Neural cell (in vitro differentiated cells): ENCODE results near the gene OTUD3.

ENCODE experiments used
- CTCF ChIP-seq: fragments of 450-650 bp; IDR thresholded peaks from 2 replicates; pipeline ENCODE4 v1.5.1; 2014; ENCODE audit warnings: antibody characterized with exemption, mild to moderate bottlenecking, moderate library complexity; ENCODE audit not compliant: poor library complexity, severe bottlenecking
- EZH2 ChIP-seq: fragments of 200-600, 300-800 bp; shearing (Covaris generic), sonication (generic); IDR thresholded peaks from 2 replicates; pipeline ENCODE4 v1.6.1; 2014; ENCODE audit warnings: antibody characterized with exemption, low read length, borderline replicate concordance, mild to moderate bottlenecking; ENCODE audit not compliant: insufficient read depth, poor library complexity, severe bottlenecking
- MXI1 ChIP-seq: fragments of 450-650 bp; conservative IDR thresholded peaks from 2 replicates; pipeline ENCODE4 v1.6.1; 2014; ENCODE audit warnings: antibody characterized with exemption, mild to moderate bottlenecking; ENCODE audit not compliant: poor library complexity, severe bottlenecking
- RAD21 ChIP-seq: fragments of 450-650 bp; conservative IDR thresholded peaks from 2 replicates; pipeline ENCODE4 v1.6.1; 2014; ENCODE audit warnings: antibody characterized with exemption, mild to moderate bottlenecking, moderate library complexity
- REST ChIP-seq: IDR thresholded peaks from 2 replicates; pipeline ENCODE4 v1.6.1; 2012; ENCODE audit warnings: borderline replicate concordance
- SMC3 ChIP-seq: fragments of 450-650 bp; conservative IDR thresholded peaks from 2 replicates; pipeline ENCODE4 v1.6.1; 2014; ENCODE audit warnings: antibody characterized with exemption, mild to moderate bottlenecking, moderate library complexity; ENCODE audit not compliant: poor library complexity
- TAF1 ChIP-seq: IDR thresholded peaks from 2 replicates; pipeline ENCODE4 v1.6.1; 2012; ENCODE audit warnings: low read depth

- TF ChIP-seq TAF1 (no peak), CTCF (no peak), EZH2 (no peak), REST (no peak), RAD21 (no peak), SMC3 (no peak), MXI1 (no peak)
Observed at GRCh38 chr1:19869929-19870328, 12.3 kb upstream of the OTUD3 start.
